Uterus (tissue), 4 donors: ENCODE results near the gene ANKFN1. TPM values are rescaled to one million over a fixed set of nuclear protein-coding genes. Genes with fewer than 3 reads are reported as not detected.

Experiments
- DNase-seq, 2 donors: peaks; one replicate each; pipeline ENCODE4 v3.0.0-alpha.2; 2019 to 2020
- H3K27ac ChIP-seq, 2 donors: fragments of 200-600 bp; sonication (generic); 1 replicate in 1 of 2; 2 replicates in 1 of 2; pipeline ENCODE4 v1.5.1; 2016 to 2018
- H3K27me3 ChIP-seq, 2 donors: fragments of 200-600 bp; sonication (generic); one replicate each; pipeline ENCODE4 v1.5.1; 2018 to 2019; ENCODE audit warnings: control low read depth in 1 of 2
- H3K36me3 ChIP-seq, 2 donors: fragments of 200-600 bp; sonication (generic); one replicate each; pipeline ENCODE4 v1.5.1; 2019; ENCODE audit warnings: control low read depth in 1 of 2
- H3K4me1 ChIP-seq, 2 donors: fragments of 200-600 bp; sonication (generic); one replicate each; pipeline ENCODE4 v1.5.1; 2018 to 2019; ENCODE audit warnings: control low read depth in 1 of 2
- H3K4me3 ChIP-seq, 2 donors: fragments of 200-600 bp; sonication (generic); 1 replicate in 1 of 2; 2 replicates in 1 of 2; pipeline ENCODE4 v1.5.1; 2018 to 2019; ENCODE audit warnings: mild to moderate bottlenecking in 1 of 2
- H3K9me3 ChIP-seq, 2 donors: fragments of 200-600 bp; sonication (generic); one replicate each; pipeline ENCODE4 v1.5.1; 2019; ENCODE audit warnings: control low read depth in 1 of 2
- CTCF ChIP-seq, 4 experiments: fragments of 200-600 bp in 2 of 4; fragments of 450-650 bp in 2 of 4; sonication (generic) in 2 of 4; IDR thresholded peaks; one replicate each; pipeline ENCODE4 v1.5.1; 2016 to 2019; ENCODE audit warnings: antibody characterized with exemption in 4 of 4, mild to moderate bottlenecking in 2 of 4, moderate library complexity in 1 of 4
- POLR2A ChIP-seq, 2 donors: fragments of 450-650 bp; IDR thresholded peaks; one replicate each; pipeline ENCODE4 v1.6.1; 2016; ENCODE audit warnings: antibody characterized with exemption in 2 of 2, mild to moderate bottlenecking in 1 of 2, moderate library complexity in 1 of 2
- intact Hi-C: fragments of 100-400 bp; cut with DNase I; formaldehyde crosslinking; loops from one replicate; pipeline ENCODE4 v1.15.1; 2023; ENCODE audit warnings: low total_unique reads
- total RNA-seq, 4 donors: library from RNA; depleted of rRNA in 3 of 4; stranded (reverse); fragments of >200 nt in 3 of 4; gene quantifications; one replicate each; pipeline versions ENCODE4 v1.1.0 to v1.2.4, GENCODE V29; 2014 to 2023
- donor health status: DM: yes; HTN: yes; CAD: no.

ANKFN1 gene
- total RNA-seq, 4 donors from 2014 or later, result 0.27 to 2.6 TPM; not detected in 2

DNA sequence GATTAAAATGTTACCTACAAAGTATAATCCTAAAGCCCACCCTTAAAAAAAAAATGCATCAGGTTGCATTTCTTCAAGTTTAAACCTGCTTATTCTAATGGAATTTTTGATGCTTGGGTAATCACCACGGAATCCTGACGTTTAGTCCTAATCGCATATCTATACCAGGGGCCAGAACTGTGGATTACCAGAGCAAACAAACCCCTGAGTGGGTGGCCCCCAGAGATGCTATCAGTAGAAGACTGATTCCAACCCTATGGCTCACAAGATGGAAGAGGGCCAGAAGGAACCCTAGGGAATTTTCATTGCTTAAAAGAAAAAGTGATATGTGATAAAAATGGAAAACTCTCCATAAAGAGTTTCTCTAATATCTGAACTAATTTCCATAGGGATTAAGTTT is 288.0 kb downstream of the ANKFN1 start:
- Histone ChIP-seq H3K36me3 (no peaks in the 10 kb centered on the region), H3K4me3 (no peak overlapping the region), H3K27ac (no peak overlapping the region), H3K9me3 (no peaks in the 10 kb centered on the region), H3K27me3 (no peaks in the 10 kb centered on the region), H3K4me1 (no peaks in the 10 kb centered on the region)
- DNase-seq, result no peak
- no peak for TF ChIP-seq CTCF (IDR thresholded peaks at IDR 0.05)
- no peak for TF ChIP-seq POLR2A (IDR thresholded peaks at IDR 0.05)
- intact Hi-C loops, result no loop called here

GRCh38 chr17:56445692-56446411 is 292.6 kb downstream of the ANKFN1 start:
- H3K36me3 ChIP-seq, result no peaks in the 10 kb centered on the region
- H3K27ac ChIP-seq, result no peak overlapping the region
- H3K4me3 ChIP-seq, result no peak overlapping the region
- H3K27me3 ChIP-seq, result no peaks in the 10 kb centered on the region
- intact Hi-C loops, result no loop called here
- no peak for TF ChIP-seq POLR2A (IDR thresholded peaks at IDR 0.05)
- TF ChIP-seq CTCF (IDR thresholded peaks at IDR 0.05), result no peak
- no peaks in the 10 kb centered on the region for H3K4me1 ChIP-seq
- H3K9me3 ChIP-seq, result no peaks in the 10 kb centered on the region
- no peak for DNase-seq

GRCh38 chr17:56447171-56447570 is 293.9 kb downstream of the ANKFN1 start:
- no peaks in the 10 kb centered on the region for H3K36me3 ChIP-seq
- DNase-seq, result no peak

DNA sequence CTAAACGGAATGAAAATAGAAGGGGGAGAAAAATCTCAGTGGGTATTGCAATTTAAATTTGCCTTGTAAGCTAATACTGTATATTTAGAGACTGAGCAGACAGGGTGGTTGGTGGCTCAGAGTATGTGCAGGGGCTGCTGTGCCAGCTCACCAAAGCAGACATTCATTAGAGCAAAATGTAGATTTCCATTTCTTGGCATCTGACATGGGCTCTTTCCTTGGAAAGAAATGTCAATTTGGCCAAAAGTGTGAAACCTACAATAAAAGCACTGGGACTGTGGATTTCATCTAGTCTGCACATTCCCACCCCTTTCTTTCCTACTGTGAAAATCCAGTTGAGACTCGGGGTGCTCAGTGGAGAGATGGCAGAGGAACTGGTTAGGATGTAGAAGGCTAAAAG is 295.1 kb downstream of the ANKFN1 start:
- no peaks in the 10 kb centered on the region for H3K4me1 ChIP-seq
- H3K36me3 ChIP-seq, result no peaks in the 10 kb centered on the region
- H3K9me3 ChIP-seq, result no peaks in the 10 kb centered on the region
- no peak for TF ChIP-seq CTCF (IDR thresholded peaks at IDR 0.05)
- intact Hi-C loops, result no loop called here
- DNase-seq, result no peak
- H3K4me3 ChIP-seq, result no peak overlapping the region
- H3K27me3 ChIP-seq, result no peaks in the 10 kb centered on the region
- no peak overlapping the region for H3K27ac ChIP-seq

More at GRCh38 chr17:56447171-56447570, 293.9 kb downstream of the ANKFN1 start:
- TF ChIP-seq CTCF (IDR thresholded peaks at IDR 0.05) (no peak), POLR2A (IDR thresholded peaks at IDR 0.05) (no peak)
- no peak overlapping the region for H3K27ac ChIP-seq
- intact Hi-C loops, result no loop called here
- H3K27me3 ChIP-seq, result no peaks in the 10 kb centered on the region
- H3K4me3 ChIP-seq, result no peak overlapping the region
- no peaks in the 10 kb centered on the region for H3K9me3 ChIP-seq
- H3K4me1 ChIP-seq, result no peaks in the 10 kb centered on the region

- H3K9me3 ChIP-seq, result no peaks in the 10 kb centered on the region
Observed at GRCh38 chr17:56449176-56449575, 295.9 kb downstream of the ANKFN1 start.

More at GRCh38 chr17:56449176-56449575, 295.9 kb downstream of the ANKFN1 start:
- DNase-seq, result no peak
- Histone ChIP-seq H3K27me3 (no peaks in the 10 kb centered on the region), H3K36me3 (no peaks in the 10 kb centered on the region), H3K27ac (no peak overlapping the region), H3K4me1 (no peaks in the 10 kb centered on the region), H3K4me3 (no peak overlapping the region)
- no peak for TF ChIP-seq POLR2A (IDR thresholded peaks at IDR 0.05)
- no peak for TF ChIP-seq CTCF (IDR thresholded peaks at IDR 0.05)
- intact Hi-C loops, result no loop called here
